Muscle of leg (tissue), 11 donors: Measurements from ENCODE around the gene SIMC1. TPM values are rescaled to one million over a fixed set of nuclear protein-coding genes. Genes with fewer than 3 reads are reported as not detected.
"Not testable (repeated sequence)": the region's sequence is repeated elsewhere in the genome, so short reads cannot be mapped to it uniquely, and the experiment has no call there.

Source experiments
- DNase-seq: peaks from one replicate; pipeline ENCODE4 v3.0.0; 2013
- H3K27ac ChIP-seq: one replicate; pipeline ENCODE4 v1.5.1; 2013; ENCODE audit warnings: mild to moderate bottlenecking, low read length, control low read depth
- H3K27me3 ChIP-seq: one replicate; pipeline ENCODE4 v1.6.1; 2013; ENCODE audit warnings: low read length; ENCODE audit not compliant: control insufficient read depth, insufficient read depth
- H3K36me3 ChIP-seq: one replicate; pipeline ENCODE4 v1.6.1; 2013; ENCODE audit warnings: low read length; ENCODE audit not compliant: control insufficient read depth, insufficient read depth
- H3K4me1 ChIP-seq: one replicate; pipeline ENCODE4 v1.6.1; 2013; ENCODE audit warnings: low read length; ENCODE audit not compliant: control insufficient read depth, insufficient read depth
- H3K4me3 ChIP-seq: one replicate; pipeline ENCODE4 v1.5.1; 2013; ENCODE audit warnings: low read length, control low read depth
- H3K9me3 ChIP-seq: replicated peaks from 2 replicates; pipeline ENCODE4 v1.6.1; 2013; ENCODE audit warnings: low read depth, low read length; ENCODE audit not compliant: control insufficient read depth
- WGBS: methylation state at CpG from one replicate; pipeline ENCODE4 v1.1.5; 2013; ENCODE audit warnings: missing lambda C conversion rate; ENCODE audit not compliant: insufficient coverage; 5-methylcytosine and 5-hydroxymethylcytosine counted together
- polyA plus RNA-seq, 8 donors: library from polyadenylated mRNA; unstranded; fragments of 120-200 nt; gene quantifications; one replicate each; pipeline versions ENCODE4 v1.2.1 to v1.2.3, GENCODE V29; 2013; ENCODE audit warnings: inconsistent platforms in 1 of 8, low replicate concordance in 1 of 8; ENCODE audit not compliant: insufficient read length in 8 of 8, insufficient read depth in 1 of 8
- total RNA-seq: library from RNA; stranded (reverse); fragments of 120-200 nt; gene quantifications from one replicate; pipeline ENCODE4 v1.2.4, GENCODE V29; 2013

SIMC1 gene
- total and polyA plus RNA-seq, 9 donors, result 11.8 to 20.9 (median 14.4) TPM

DNA sequence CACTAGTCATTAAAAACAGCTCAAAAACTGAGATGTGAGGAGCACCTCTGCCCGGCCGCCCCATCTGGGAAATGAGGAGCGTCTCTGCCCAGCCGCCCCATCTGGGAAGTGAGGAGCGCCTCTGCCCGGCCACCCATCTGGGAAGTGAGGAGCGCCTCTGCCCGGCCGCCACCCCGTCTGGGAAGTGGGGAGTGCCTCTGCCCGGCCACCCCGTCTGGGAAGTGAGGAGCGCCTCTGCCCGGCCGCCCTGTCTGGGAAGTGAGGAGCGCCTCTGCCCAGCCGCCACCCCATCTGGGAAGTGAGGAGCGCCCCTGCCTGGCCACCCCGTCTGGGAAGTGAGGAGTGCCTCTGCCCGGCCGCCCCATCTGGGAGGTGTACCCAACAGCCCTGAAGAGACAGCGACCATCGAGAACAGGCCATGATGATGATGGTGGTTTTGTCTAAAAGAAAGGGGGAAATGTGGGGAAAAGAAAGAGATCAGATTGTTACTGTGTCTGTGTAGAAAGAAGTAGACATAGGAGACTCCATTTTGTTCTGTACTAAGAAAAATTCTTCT is 23.7 kb upstream of the SIMC1 start:
- H3K4me3 ChIP-seq, H3K9me3 ChIP-seq, H3K27me3 ChIP-seq, DNase-seq, H3K4me1 ChIP-seq, H3K36me3 ChIP-seq, H3K27ac ChIP-seq: not testable (repeated sequence)
- WGBS, result 94% methylated on average over 9 of the region's 23 CpGs

DNA sequence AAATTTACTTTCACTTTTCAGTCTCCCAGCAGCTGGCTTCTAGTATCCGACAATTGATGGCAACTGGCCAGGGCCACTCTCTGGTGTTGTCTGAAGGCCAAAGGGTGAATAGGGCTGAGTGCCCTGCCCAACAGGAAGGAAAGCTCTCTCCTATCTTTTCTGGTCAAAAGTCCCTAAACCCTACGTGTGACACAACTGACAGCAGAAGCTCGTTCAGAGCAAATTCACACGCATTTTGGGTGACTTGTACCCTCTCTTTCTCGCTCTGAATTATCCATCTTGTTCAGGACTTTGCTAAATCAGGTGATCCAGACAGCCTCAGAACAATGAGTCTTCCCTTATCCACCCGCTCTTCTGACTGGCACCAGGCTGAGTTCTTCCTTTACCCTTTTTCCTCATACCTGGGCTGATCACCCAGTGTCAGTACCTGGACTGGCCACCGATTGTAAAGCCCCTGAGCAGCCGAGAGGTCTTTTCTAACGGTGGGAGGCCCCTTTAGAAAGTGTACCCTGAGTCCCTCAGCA is 21.8 kb upstream of the SIMC1 start:
- H3K27me3 ChIP-seq, H3K36me3 ChIP-seq, H3K27ac ChIP-seq, H3K9me3 ChIP-seq, H3K4me3 ChIP-seq, DNase-seq, H3K4me1 ChIP-seq: not testable (repeated sequence)
- 89% methylated on average over 4 of the region's 9 CpGs for WGBS

DNA sequence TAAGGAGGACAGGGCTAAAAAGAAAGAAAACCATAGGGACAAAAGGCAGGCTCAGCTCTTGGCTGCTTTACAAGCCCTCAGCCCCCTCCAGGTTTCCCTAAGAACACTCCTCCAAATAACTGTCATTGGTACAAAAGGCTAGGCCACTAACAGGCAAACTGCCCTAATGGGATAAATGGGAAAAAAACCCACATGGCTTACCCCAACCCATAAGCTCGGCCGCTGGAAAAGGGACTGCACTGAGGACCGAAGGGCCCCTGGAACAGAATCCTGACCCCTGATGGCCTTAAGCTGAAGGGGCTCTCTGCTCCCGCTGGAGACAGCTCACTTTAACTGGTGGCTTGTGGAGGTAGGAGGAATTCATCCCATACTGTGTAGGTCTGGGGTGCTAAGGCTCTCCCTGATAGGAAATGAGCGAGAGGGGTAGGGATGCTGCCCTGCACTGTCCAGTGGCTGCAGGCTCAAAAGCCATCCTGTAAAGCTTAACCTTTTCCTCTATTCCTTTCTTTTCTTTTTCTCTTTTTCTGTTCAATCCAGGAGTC is 21.0 kb upstream of the SIMC1 start:
- not testable (repeated sequence) for H3K36me3 ChIP-seq, H3K27ac ChIP-seq
- WGBS, result no CpG with 5 or more reads among the region's 5 CpGs

DNA sequence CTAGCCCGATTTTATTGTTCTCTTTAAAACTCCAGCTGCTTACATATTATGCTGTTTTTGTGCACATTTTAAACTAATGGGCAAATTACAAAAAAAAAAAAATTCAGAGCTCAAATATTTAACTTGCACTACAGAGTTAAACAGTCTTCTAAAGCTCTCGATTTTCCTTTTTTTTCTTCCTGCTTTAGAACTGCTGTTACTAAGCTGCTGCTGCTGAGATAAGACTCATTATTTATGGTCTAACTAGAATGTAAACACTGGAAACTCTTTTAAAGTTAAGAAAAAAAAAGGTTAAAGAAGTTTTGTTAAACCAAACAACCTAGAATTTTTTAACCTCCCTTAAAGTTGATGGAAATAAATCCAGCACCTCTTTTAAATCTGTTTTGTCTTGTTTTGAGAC is 20.5 kb upstream of the SIMC1 start:
- not testable (repeated sequence) for H3K4me3 ChIP-seq, H3K4me1 ChIP-seq, H3K36me3 ChIP-seq, DNase-seq, H3K27me3 ChIP-seq, H3K9me3 ChIP-seq, H3K27ac ChIP-seq
- no CpG with 5 or more reads among the region's 2 CpGs for WGBS

More for the DNA sequence above, 21.0 kb upstream of the SIMC1 start:
- not testable (repeated sequence) for H3K27me3 ChIP-seq, H3K4me1 ChIP-seq, DNase-seq, H3K4me3 ChIP-seq, H3K9me3 ChIP-seq

DNA sequence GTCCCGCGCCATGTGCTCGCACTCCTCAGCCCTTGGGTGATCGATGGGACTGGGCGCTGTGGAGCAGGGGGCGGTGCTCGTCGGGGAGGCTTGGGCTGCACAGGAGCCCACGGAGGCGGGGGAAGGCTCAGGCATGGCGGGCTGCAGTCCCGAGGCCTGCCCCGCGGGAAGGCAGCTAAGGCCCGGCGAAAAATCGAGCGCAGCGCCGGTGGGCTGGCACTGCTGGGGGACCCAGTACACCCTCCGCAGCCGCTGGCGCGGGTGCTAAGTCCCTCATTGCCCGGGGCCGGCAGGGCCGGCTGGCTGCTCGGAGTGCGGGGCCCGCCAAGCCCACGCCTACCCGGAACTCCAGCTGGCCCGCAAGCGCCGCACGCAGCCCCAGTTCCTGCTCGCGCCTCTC is 16.2 kb upstream of the SIMC1 start:
- H3K27me3 ChIP-seq, H3K9me3 ChIP-seq, DNase-seq, H3K4me3 ChIP-seq, H3K36me3 ChIP-seq, H3K27ac ChIP-seq, H3K4me1 ChIP-seq: not testable (repeated sequence)
- WGBS, result 93% methylated on average over 14 of the region's 38 CpGs

DNA sequence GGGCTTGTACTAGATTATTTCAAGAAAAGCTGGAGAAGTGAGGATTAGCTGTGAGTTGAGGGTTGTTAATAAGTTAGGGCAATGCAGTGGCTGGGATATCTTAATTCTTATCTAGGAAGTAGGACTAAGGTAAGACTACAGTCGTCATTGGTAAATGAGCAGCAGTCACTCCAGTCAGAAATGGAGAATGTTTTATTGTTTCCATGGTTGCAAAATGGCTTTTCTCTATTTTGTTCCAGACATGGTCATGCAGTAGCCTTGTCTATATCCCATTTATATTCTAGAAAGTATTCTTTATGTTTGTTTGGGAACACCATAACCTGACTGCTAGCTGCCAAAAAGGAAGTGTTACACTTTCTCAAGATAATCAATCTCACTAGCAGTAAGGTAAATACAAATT is 9.9 kb upstream of the SIMC1 start:
- DNase-seq, H3K4me3 ChIP-seq, H3K9me3 ChIP-seq, H3K27me3 ChIP-seq, H3K27ac ChIP-seq, H3K36me3 ChIP-seq, H3K4me1 ChIP-seq: not testable (repeated sequence)
- WGBS, result no CpG with 5 or more reads among the region's 1 CpG

DNA sequence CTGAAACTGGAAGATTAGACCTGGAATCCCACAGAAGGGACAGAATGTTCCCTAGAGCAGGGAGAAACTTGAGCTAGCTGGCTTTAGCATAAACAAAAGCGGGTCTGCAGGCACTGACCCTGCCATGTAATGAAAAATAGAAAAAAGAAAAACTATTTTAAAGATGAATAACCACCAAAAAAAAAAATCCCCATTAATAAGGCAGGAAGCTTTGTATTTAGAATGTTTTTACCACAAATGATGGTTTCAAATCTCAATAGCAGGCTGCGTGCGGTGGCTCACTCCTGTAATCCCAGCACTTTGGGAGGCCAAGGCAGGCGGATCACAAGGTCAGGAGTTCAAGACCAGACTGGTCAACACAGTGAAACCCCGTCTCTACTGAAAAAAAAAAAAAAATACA is 5.0 kb upstream of the SIMC1 start:
- H3K4me1 ChIP-seq, H3K27ac ChIP-seq, H3K4me3 ChIP-seq, DNase-seq, H3K27me3 ChIP-seq, H3K36me3 ChIP-seq, H3K9me3 ChIP-seq: not testable (repeated sequence)
- WGBS, result 93% methylated on average over 2 of the region's 5 CpGs

DNA sequence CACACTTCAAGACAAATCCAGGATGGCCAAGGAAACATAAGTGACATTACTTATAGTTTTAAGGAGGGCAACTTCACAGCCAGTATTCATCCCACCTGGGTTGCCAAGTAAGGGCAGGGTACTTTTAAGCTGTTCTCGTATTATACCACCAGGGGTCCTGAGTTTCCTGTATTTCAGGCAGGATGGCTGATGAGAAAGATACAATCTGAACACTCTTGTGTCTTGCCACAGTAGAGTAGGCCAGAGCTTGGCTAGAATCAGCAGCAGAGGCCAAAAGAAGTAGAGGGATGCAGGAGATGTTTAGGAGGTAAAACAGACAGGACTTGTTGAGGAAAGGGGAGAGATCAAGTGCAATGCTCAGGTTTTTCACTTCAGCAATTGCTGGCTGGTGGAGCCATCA is 3.1 kb upstream of the SIMC1 start:
- WGBS, result no CpG with 5 or more reads among the region's 1 CpG
- DNase-seq, result peak; percentile 41
- not testable (repeated sequence) for H3K4me3 ChIP-seq, H3K36me3 ChIP-seq, H3K4me1 ChIP-seq, H3K27ac ChIP-seq, H3K9me3 ChIP-seq, H3K27me3 ChIP-seq

DNA sequence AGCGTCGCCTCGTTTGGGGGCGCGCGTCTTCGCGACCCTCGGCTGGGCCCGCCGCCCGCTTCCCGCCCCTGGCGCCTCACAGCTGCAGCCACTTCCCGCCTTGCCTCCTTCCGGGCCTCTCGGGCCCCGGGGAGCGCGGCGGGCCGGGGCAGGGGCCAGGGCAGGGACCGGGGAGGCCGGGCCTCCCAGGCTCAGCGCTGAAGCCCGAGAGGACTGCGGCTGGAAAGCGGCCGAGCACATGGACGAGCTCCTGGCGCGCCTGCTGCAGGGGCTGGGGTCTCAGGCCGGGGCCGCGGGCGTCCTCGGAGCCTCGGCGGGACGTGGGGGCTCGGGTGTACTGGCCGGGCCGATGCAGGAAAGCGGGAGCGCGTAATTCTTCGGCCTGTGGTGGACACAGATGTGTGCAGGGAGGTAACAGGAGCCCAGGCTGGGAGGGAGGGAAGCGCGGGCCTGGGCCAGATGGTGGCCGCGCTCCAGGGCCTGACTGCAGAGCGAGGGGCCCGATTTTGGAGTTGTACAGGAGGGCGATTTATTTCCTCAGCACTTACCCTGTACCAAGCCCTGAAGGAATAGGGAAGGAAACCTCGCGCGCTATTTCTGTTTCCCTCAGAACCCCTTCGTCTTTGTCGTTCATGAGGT is 540 bp downstream of the SIMC1 start:
- not testable (repeated sequence) for H3K27ac ChIP-seq, DNase-seq, H3K27me3 ChIP-seq, H3K36me3 ChIP-seq, H3K9me3 ChIP-seq, H3K4me1 ChIP-seq, H3K4me3 ChIP-seq
- no CpG with 5 or more reads among the region's 59 CpGs for WGBS

DNA sequence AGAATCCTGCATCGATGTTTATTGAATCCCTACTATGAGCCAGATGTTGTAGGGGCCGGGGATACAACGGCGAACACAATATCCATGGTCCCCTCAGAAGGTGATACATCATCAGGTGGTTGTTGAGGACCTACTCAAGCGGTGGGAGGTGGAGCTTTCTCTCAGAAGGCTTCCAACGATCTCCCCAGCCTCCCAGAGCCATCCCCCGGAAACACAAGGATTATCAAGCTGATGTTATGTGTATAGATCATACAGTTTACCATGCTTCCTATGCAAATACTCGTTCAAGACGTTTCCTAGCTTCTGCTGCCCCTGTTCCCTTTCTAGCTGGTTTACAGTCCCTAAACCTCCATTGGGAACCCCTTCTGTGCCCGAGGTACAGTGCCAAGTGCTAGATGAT is 1.1 kb downstream of the SIMC1 start:
- not testable (repeated sequence) for DNase-seq, H3K27me3 ChIP-seq, H3K36me3 ChIP-seq, H3K4me1 ChIP-seq, H3K9me3 ChIP-seq, H3K4me3 ChIP-seq, H3K27ac ChIP-seq
- WGBS, result no CpG with 5 or more reads among the region's 10 CpGs
